ENCODE results near the gene SLC39A10. TPM values are rescaled to one million over a fixed set of nuclear protein-coding genes. Genes with fewer than 3 reads are reported as not detected.

The SLC39A10 gene
- total and polyA plus RNA-seq, 2 donors (not counting 3 experiments of a cell fraction or from before 2014, with no cell fraction given): 11.4 to 39.9 TPM

DNA sequence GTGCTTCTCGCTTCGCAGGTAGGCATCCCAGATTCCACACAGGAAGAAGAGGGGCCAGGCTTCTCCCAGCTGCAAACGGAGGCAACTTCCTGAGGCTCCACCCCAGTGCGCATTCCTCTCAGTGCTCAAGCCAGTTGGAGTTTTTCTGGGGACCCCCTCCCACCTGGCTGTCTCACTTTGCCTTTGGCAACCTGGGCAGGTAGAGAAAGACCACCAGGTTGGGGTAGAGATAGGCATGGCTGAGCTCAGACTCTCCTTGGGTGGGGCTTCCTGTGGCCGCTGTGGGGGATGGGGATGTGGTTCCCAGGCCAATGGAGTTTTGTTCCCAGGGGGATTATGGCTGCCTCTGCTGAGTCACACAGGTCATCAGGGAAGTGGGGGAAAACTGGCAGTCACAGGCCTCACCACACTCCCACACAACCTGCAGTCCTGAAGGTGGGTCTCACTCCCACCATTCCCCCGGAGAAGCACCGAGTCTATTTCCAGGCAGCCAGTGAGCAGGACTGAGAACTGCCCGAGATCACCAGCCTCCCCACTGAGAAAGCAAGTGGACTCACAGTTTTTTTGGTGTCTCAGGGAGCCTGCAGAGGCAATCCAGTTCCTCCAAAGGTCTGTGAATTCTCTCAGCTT, 38.1 kb downstream of the SLC39A10 start:
- H4K20me1 ChIP-seq (replicated peaks; ENCODE audit: control insufficient read depth, extremely low read depth, insufficient read depth, low read length): no peaks in the 10 kb centered on the region
- BruUV-seq (replicated peaks): no TSS peak

More for the DNA sequence above, 38.1 kb downstream of the SLC39A10 start:
- ChIA-PET CTCF (no interaction called here), POLR2A (no interaction called here)
- peaks cover 15% of the 10 kb centered on the region for H3K79me2 ChIP-seq (ENCODE audit: control insufficient read depth, insufficient read depth, low read length)
- FAIRE-seq (no peak), DNase-seq (ENCODE audit: low read depth, low spot score) (no peak)
- H3K4me3 ChIP-seq (replicated peaks in 1 of 3; ENCODE audit: insufficient read depth in 1 of 3, low read depth in 1 of 3, low read length in 3 of 3): no peak overlapping the region
- no peak overlapping the region for H2AFZ ChIP-seq (ENCODE audit: low read depth, low read length)
- H3K9ac ChIP-seq (replicated peaks; ENCODE audit: extremely low read depth, insufficient read depth, low read length): no peak overlapping the region
- dilution Hi-C loops (cut with MboI; ENCODE audit: extremely low pct_ligation_motif_present, low sequenced_read_pairs) (no loop called here), intact Hi-C loops (cut with micrococcal nuclease) (no loop called here)
- no peaks in the 10 kb centered on the region for H3K4me1 ChIP-seq (ENCODE audit: control insufficient read depth, extremely low read depth, insufficient read depth, low read length)
- H3K4me2 ChIP-seq (ENCODE audit: insufficient read depth, low read length): no peak overlapping the region
- no peaks in the 10 kb centered on the region for H3K9me3 ChIP-seq (replicated peaks; ENCODE audit: control insufficient read depth, insufficient read depth, low read length)
- TF ChIP-seq JUN (IDR thresholded peaks at IDR 0.05; ENCODE audit: borderline replicate concordance, insufficient read depth, insufficient read length, low read depth): no peak
- no peak for TF ChIP-seq MYC (IDR thresholded peaks at IDR 0.05; ENCODE audit: low read depth, low read length)
- TF ChIP-seq, protein P1, sequence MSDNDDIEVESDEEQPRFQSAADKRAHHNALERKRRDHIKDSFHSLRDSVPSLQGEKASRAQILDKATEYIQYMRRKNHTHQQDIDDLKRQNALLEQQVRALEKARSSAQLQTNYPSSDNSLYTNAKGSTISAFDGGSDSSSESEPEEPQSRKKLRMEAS (IDR thresholded peaks at IDR 0.05; ENCODE audit: insufficient read depth, insufficient read length): no peak
- TF ChIP-seq FOS (IDR thresholded peaks at IDR 0.05; ENCODE audit: borderline replicate concordance, insufficient read depth, low read length): no peak
- no peak for TF ChIP-seq GATA2 (IDR thresholded peaks at IDR 0.05; ENCODE audit: insufficient read depth, insufficient read length, low read depth, low read length)
- TF ChIP-seq, protein P2, sequence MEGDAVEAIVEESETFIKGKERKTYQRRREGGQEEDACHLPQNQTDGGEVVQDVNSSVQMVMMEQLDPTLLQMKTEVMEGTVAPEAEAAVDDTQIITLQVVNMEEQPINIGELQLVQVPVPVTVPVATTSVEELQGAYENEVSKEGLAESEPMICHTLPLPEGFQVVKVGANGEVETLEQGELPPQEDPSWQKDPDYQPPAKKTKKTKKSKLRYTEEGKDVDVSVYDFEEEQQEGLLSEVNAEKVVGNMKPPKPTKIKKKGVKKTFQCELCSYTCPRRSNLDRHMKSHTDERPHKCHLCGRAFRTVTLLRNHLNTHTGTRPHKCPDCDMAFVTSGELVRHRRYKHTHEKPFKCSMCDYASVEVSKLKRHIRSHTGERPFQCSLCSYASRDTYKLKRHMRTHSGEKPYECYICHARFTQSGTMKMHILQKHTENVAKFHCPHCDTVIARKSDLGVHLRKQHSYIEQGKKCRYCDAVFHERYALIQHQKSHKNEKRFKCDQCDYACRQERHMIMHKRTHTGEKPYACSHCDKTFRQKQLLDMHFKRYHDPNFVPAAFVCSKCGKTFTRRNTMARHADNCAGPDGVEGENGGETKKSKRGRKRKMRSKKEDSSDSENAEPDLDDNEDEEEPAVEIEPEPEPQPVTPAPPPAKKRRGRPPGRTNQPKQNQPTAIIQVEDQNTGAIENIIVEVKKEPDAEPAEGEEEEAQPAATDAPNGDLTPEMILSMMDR (IDR thresholded peaks at IDR 0.05; ENCODE audit: extremely low read depth in 1 of 2, insufficient read depth in 1 of 2, low read depth in 1 of 2, low read length in 2 of 2): no peak
- no peak for TF ChIP-seq POLR2A (IDR thresholded peaks at IDR 0.05; ENCODE audit: low read depth, low read length)
- TF ChIP-seq EZH2 (IDR thresholded peaks at IDR 0.05; ENCODE audit: borderline replicate concordance, low read depth, low read length, severe bottlenecking): no peak
- no peak for TF ChIP-seq POLR2AphosphoS5 (IDR thresholded peaks at IDR 0.05; ENCODE audit: insufficient read depth, low read depth, low read length)
- H3K36me3 ChIP-seq (ENCODE audit: control insufficient read depth in 2 of 2, extremely low read depth in 1 of 2, insufficient read depth in 2 of 2, low read length in 2 of 2): no peaks in the 10 kb centered on the region
- H3K27me3 ChIP-seq (ENCODE audit: control insufficient read depth in 2 of 2, insufficient read depth in 2 of 2, low read length in 2 of 2): no peaks in the 10 kb centered on the region
- H3K9me1 ChIP-seq (replicated peaks; ENCODE audit: control insufficient read depth, extremely low read depth, insufficient read depth, low read length): no peaks in the 10 kb centered on the region
- H3K27ac ChIP-seq (ENCODE audit: insufficient read depth, low read depth, low read length): no peak overlapping the region
